ENCODE results near the gene C1orf122.
"Not testable (repeated sequence)": the region's sequence is repeated elsewhere in the genome, so short reads cannot be mapped to it uniquely, and the experiment has no call there.

C1orf122 gene

GRCh38 chr1:37807555-37808368 lies at the start of gene C1orf122, which contains the start of gene YRDC:
TSS of gene C1orf122 (plus strand) at chr1:37807790. CDS start at chr1:37808405, 615 bp downstream.
TSS of gene YRDC (minus strand) at chr1:37808208. CDS start at chr1:37808180, 28 bp downstream.
- DNase-seq (ENCODE audit: low spot score) = peak; percentile 98

GRCh38 chr1:37759451-37759850 lies 48.1 kb upstream of the C1orf122 start:
- DNase-seq (ENCODE audit: low spot score) = no peak

GRCh38 chr1:37761416-37762095 lies 46.0 kb upstream of the C1orf122 start:
- DNase-seq (ENCODE audit: low spot score) = no peak

- no peak for DNase-seq (ENCODE audit: low spot score)
Observed at GRCh38 chr1:37762516-37762915, 45.1 kb upstream of the C1orf122 start.

- DNase-seq (ENCODE audit: low spot score) = no peak
Observed at GRCh38 chr1:37763791-37764413, 43.7 kb upstream of the C1orf122 start.

GRCh38 chr1:37764414-37764825 lies 43.2 kb upstream of the C1orf122 start:
- peak; percentile 71 for DNase-seq (ENCODE audit: low spot score)

GRCh38 chr1:37764888-37765441 lies 42.6 kb upstream of the C1orf122 start, which contains the start of gene EPHA10:
TSS of gene EPHA10 (minus strand) at chr1:37765120. CDS start at chr1:37765066, 54 bp downstream.
- DNase-seq (ENCODE audit: low spot score) = no peak

- DNase-seq (ENCODE audit: low spot score) = no peak
Observed at GRCh38 chr1:37765916-37766664, 41.5 kb upstream of the C1orf122 start.

- no peak for DNase-seq (ENCODE audit: low spot score)
Observed at GRCh38 chr1:37767488-37767887, 40.1 kb upstream of the C1orf122 start.

GRCh38 chr1:37771440-37771839 lies 36.1 kb upstream of the C1orf122 start:
- DNase-seq (ENCODE audit: low spot score) = not testable (repeated sequence)

GRCh38 chr1:37776946-37777516 lies 30.6 kb upstream of the C1orf122 start:
- no peak for DNase-seq (ENCODE audit: low spot score)

GRCh38 chr1:37778654-37779053 lies 28.9 kb upstream of the C1orf122 start:
- DNase-seq (ENCODE audit: low spot score) = no peak

- DNase-seq (ENCODE audit: low spot score) = no peak
Observed at GRCh38 chr1:37782491-37782890, 25.1 kb upstream of the C1orf122 start.

GRCh38 chr1:37792943-37793686 lies 14.5 kb upstream of the C1orf122 start:
- DNase-seq (ENCODE audit: low spot score) = no peak

GRCh38 chr1:37793773-37794371 lies 13.7 kb upstream of the C1orf122 start, which contains the start of gene MANEAL:
TSS of gene MANEAL (plus strand) at chr1:37793847. CDS start at chr1:37794183, 336 bp downstream.
- peak; percentile 68 for DNase-seq (ENCODE audit: low spot score)

GRCh38 chr1:37794372-37795339 lies 12.9 kb upstream of the C1orf122 start:
- DNase-seq (ENCODE audit: low spot score) = no peak

GRCh38 chr1:37795340-37796125 lies 12.1 kb upstream of the C1orf122 start:
- peak; percentile 46 for DNase-seq (ENCODE audit: low spot score)

Measured in HuH-7.5 (cell line).